HG02840 (cell line): ENCODE measurements around the gene ANKRD24.
"Not testable (repeated sequence)": the region's sequence is repeated elsewhere in the genome, so short reads cannot be mapped to it uniquely, and the experiment has no call there.

Source experiments
- ATAC-seq: cut with Tn5 transposase; IDR thresholded peaks from one replicate; pipeline ENCODE4 v1.9.1; 2021; ENCODE audit warnings: mild to moderate bottlenecking, moderate library complexity, moderate number of reproducible peaks; ENCODE audit not compliant: unreplicated experiment, low FRiP score

ANKRD24 gene

DNA sequence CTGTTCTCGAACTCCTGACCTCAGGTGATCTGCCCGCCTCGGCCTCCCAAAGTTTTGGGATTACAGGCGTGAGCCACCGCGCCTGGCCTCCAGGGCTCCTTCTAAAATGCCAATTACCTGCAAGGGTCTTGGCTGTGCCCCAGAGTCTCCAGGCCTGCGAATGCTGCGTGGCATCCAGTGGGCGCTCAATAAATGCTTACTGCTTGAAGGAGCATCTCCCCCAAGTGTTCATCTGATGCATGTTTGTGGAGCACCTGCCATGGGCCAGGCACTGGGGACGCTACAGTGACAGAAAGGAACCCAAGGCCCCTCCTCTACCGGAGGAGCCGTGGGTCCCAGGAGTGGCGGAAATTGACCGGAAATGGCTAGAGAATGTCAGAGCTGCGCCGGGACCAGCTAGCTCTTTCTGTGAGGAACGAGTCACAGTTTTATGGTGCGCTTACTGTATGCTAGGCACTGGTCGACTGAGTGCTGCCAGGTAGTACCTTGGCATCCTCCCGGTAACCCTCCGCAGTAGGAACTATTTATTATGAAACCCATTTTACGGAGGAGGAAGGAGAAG is 14.2 kb downstream of the ANKRD24 start:
- ATAC-seq, result no peak

DNA sequence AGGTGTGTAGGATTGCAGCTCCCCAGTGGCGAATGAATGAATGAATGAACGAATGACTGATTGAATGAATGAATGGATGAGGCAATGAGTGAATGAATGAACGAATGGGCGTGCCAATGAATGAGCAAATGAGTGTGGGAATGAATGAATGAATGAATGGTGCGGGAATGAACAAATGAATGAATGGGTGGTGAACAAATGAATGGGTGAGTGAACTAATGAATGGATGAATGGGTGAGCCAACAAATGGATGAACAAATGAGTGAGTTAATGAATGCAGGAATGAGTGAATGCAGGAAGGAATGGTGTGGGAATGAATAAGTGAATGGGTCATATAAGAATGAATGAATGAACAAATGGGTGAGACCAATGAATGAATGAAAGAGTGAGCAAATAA is 14.7 kb downstream of the ANKRD24 start:
- ATAC-seq, result no peak

DNA sequence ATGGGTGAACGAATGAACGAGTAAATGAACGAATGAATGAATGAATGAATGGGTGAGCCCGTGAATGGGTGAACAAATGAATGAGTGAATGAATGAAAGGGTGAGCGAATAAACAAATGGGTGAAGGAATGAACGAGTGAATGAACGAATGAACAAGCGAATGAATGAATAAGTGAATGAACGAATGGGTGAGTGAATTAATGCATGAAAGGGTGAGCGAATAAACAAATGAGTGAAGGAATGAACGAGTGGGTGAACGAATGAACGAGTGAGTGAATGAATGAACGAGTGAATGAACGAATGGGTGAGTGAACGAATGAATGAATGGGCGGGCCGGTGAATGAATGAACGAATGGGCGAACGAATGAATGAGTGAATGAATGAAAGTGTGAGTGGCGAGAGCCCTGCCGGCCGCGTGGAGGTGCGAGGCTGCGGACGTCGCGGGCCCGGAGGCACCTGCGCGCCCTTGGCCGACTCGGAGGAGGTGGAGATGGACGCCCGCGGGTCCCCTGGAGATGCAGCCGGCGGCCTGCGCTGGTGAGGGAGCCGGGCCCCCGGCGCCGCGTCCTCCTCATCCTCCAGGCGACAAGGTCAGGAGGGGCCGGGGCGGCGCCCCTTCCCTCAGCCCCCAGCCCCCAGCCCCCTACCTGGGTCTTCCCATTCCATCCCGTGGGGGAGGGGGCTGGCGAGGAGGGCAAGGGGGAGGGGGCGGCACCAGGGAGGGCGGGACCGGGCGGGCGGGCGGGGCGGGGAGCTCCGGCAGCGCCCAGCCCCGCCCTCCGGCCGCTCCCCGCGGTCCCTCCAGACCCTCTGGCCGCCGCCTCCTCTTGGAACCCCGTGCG is 15.4 kb downstream of the ANKRD24 start:
- no peak for ATAC-seq

DNA sequence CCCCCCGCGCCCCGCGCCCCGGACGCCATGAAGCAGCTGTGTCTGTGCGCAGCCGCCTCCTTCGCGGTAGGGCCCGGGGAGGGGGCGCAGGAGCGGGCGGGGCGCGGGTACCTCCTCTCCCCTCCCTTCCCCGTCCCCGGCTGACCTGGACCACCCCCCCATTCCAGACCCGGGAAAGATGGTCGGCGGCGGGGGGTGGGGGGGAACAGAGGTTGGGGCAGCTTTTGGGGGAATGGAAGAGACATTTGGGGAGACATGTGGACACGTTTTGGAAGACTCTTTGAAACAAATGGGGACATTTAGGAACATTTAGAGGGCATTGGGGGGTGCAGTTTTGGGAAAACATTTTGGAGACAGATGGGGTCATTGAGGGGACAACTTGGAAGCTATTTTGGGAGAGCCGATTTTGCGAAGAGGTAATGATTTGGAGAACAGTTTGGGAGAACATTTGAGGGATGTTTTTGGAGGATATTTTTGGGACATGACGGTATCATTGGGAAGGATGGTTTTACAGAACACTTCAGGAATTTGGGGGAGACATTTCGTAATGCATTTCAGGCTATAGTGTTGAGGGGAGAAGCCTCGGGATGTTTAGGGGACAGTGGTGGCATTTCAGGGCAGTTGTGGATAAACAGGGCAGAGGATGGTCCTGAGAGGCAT is 16.1 kb downstream of the ANKRD24 start:
- no peak for ATAC-seq

DNA sequence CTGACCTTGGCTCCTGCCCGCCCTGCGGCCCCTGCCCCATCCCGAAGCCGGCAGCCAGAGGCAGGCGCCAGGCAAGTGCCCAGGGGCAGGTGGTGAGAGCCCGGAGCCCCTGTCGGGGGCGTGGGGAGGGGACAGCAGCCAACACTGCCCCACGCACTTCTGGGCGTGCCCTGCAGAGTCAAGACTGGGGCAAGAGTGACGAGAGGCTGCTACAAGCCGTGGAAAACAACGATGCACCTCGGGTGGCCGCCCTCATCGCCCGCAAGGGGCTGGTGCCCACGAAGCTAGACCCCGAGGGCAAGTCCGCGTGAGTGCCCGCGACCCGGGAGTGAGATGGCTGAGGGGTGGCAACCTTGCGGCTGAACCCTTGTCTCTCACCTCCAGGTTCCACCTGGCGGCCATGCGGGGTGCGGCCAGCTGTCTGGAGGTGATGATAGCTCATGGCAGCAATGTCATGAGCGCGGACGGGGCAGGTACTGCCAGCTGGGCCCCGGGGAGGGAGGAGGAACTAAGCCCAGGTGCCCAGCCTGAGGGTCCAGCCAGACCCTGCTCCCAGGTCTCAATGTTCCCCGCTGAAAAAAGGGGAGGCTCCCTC is 17.3 kb downstream of the ANKRD24 start:
- no peak for ATAC-seq

DNA sequence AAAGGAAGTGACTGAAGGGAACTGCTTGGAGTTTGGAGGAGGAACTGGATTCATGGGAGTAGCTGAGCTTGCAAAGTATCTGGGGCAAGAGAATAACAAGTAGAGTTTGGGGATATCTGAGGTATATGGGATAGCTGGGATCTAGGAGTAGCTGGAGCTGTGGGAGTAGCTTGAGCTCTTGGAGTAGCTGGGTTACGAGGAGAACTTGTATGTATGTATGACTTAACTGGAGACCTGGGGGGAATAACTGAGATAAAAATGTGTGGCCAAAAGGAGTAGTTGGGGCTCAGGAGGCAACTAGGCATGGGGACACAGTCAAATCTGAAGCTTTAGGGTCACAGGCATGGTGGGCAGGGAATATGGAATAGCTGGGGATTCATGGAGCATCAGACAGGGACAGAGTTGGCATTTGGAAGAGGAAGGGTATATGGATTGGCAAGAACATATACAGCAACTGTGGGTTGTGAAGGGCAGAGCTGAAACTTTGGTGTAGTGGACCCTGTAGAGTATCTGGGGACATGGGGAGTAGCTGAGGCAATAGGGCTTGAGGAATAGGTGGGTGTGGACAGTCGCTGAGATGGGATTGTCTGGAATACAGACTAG is 18.6 kb downstream of the ANKRD24 start:
- ATAC-seq, result no peak

DNA sequence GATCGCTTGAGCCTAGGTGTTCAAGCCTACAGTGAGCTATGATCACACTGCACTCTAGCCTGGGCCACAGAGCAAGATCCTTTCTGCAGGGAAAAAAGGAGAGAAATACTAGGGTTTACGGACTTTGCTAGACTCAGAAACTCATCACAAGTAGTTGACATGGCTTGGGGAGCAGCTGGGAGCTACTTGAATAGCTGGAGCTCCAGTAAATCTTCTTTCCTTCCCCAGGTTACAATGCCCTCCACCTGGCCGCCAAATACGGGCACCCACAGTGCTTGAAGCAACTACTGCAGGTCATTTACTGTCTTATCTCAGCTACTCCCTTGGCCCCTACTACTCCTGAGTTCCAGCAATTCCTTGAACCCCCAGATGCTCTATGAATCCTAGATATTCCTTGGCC is 19.3 kb downstream of the ANKRD24 start:
- no peak for ATAC-seq

DNA sequence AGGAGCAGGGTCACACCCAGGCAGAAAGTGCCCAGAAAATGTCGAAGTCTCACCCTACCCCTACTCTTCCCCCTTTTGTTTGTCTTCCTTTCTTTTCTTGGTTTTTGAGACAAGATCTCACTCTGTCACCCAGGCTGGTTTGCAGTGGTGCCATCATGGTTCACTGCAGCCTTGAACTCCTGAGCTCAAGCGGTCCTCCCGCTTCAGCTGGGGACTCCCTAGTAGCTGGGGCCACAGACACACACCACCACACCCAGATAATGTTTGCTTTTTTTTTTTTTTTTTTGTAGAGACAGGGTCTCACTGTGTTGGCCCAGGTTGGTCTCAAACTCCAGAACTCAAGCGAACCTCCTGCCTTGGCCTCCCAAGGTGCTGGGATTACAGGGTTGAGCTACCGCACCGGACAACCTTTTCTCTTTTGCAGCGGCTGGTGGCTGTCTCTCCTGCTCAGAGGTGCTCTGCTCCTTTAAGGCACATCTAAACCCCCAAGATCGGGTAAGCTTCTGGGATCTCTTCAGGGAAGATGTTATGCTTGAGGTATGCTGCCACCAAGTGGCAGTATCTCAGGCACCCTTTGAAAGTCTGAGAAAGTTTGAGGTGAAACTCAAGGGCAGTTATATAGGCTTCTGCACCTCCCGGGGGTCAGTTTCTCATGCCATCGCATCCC is 24.5 kb downstream of the ANKRD24 start:
- ATAC-seq, result no peak

DNA sequence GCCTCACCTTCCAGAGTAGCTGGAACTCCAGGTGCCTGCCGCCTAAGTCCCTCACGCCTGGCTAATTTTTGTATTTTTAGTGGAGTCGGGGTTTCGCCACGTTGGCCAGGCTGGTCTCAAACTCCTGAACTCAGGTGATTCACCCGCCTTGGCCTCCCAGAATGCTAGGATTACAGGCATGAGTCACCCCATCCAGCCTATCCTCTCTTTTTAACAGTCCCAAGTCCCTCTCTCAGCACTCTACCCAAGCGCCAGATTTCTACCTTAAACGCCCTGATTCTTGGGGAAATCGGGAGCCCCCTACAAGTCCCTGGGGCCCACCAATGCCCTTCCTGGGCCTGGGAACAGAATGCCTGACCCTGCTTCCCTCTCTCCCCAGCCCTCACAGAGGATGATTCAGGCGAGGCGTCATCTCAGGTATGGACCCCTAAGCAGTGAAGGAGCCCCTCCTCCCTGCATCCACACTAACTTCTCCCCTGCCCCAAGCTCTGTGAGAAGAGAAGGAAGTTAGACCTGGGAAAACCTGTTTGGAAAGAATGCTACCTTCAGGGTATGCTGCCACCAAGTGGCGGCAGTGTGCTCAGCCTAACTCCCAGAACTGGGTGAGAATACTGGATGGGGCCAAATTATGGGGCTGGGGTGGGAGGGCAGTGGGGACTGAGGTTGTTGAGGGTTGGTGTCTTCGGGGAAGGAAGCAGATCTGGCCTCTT is 26.1 kb downstream of the ANKRD24 start:
- no peak for ATAC-seq

DNA sequence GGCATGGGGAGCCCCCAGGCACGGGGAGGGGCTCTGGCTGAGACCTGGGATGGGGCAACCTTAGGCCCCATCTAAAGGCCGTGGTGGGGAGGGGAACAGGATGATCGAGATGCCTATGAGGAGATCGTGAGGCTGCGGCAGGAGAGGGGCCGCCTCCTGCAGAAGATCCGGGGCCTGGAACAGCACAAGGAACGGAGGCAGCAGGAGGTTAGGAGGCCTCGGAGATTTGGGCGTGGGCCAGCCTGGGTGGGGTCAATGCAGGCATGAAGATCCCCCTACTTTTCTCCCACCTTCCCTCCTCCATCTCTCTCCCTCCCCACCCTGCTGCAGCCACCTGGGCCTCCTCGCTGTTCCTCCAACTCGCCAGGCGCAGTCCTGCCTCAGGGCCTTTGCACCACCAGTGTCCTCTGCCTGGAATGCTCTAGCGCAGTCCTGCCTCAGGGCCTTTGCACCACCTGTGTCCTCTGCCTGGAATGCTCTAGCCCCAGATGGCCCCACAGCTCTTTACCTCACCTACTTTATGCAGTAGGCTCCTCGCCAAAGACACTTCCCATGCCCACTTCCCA is 27.8 kb downstream of the ANKRD24 start:
- no peak for ATAC-seq

DNA sequence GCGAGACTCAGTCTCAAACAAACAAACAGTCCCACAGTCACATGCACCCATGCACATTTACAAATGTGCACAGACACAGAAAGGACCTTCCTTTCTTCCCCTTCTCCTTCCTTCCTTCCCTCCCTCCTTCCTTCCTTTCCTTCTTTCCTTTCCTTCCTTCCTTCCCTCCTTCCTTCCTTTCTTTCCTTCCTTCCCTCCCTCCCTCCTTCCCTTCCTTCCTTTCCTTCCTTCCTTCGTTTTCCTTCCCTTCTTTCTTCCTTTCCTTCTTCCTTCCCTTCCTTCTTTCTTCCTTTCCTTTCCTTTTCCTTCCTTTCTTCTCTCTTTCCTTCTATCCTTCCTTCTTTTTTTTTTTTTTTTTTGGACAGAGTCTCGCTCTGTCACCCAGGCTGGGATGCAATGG is 30.6 kb downstream of the ANKRD24 start:
- ATAC-seq, result no peak

DNA sequence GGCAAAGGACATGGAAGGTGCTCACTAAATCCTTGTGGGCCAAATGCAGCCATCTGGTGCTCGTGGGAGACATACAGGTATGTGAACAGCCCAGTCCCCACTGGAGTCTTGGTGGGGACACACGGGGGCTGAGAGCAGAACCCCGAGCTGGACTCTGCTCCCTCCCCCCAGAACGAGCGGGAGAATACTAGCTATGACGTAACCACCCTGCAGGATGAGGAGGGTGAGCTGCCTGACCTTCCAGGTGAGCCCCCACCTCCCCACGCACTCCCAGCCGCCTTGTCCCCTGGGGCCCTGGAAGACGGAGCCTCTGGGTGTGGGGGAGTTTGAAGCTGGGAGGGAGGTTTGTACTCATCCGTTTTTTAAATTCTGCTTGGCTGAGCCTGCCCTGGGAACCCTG is 33.3 kb downstream of the ANKRD24 start:
- ATAC-seq, result no peak

DNA sequence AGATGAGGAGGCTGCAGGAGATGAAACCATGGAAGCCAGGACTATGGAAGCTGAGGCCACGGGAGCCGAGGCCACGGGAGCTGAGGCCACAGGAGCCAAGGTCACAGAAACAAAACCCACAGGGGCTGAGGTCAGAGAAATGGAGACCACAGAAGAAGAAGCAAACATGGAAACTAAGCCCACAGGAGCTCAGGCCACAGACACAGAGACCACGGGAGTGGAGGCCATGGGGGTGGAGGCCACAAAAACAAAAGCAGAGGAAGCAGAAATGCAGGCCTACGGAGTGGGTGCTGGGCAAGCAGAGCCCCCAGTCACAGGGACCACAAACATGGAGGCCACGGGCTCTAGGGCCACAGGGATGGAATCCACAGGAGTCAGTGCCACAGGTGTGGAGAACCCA is 34.4 kb downstream of the ANKRD24 start:
- ATAC-seq, result no peak

DNA sequence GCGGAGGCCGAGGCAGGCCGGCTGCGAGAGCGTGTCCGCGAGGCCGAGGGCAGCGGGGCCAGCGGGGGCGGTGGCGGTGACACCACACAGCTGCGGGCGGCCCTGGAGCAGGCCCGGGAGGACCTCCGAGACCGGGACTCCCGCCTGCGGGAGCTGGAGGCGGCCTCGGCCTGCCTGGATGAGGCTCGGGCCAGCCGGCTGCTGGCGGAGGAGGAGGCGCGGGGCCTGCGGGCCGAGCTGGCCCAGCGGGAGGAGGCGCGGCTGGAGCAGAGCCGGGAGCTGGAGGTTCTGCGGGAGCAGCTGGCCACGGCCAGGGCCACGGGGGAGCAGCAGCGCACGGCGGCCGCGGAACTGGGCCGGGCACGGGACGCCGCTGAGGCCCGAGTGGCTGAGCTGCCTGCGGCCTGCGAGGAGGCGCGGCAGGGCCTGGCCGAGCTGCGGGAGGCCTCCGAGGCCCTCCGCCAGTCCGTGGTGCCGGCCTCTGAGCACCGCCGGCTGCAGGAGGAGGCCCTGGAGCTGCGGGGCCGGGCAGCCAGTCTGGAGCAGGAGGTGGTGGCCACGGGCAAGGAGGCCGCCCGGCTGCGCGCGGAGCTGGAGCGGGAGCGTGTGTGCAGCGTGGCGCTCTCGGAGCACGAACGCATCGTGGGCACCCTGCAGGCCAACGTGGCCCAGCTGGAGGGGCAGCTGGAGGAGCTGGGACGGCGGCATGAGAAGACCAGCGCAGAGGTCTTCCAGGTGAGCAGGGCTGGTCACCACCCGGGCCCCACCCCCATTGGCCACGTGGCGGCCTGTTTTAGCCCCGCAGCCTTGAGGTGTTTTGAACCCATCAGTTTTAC is 35.2 kb downstream of the ANKRD24 start:
- no peak for ATAC-seq

DNA sequence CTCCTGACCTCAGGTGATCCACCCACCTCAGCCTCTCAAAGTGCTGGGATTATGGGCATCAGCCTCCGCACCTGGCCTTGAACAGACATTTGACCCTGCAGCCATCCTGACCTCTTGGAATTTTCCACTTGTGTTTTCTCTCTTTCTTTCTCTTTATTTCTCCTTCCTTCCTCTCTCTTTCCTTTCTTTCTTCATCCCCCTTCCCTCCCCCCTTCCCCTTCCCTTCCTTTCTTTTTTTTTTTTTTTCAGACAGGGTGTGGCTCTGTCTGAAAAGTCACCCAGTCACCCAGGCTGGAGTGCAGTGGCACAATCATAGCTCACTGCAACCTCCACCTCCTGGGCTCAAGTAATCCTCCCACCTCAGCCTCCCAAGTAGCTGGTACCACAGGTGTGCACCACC is 36.0 kb downstream of the ANKRD24 start:
- ATAC-seq, result not testable (repeated sequence)

DNA sequence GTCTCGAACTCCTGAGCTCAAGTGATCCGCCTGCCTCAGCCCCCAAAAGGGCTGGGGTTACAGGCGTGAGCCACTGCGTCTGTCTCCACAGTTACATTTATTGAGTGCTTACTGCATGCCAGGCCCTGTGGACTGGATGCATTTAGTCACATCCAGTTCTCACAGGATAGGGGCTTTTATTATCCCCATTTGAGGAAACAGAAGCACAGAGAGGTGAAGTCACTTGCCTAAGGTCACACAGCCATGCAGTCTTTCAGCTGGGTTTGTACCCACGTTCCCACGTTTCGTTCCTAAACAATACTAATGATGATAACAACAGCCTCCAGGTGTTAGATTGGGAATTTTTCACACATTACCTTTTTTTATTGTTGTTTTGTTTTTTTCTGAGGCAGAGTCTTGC is 37.7 kb downstream of the ANKRD24 start:
- no peak for ATAC-seq

DNA sequence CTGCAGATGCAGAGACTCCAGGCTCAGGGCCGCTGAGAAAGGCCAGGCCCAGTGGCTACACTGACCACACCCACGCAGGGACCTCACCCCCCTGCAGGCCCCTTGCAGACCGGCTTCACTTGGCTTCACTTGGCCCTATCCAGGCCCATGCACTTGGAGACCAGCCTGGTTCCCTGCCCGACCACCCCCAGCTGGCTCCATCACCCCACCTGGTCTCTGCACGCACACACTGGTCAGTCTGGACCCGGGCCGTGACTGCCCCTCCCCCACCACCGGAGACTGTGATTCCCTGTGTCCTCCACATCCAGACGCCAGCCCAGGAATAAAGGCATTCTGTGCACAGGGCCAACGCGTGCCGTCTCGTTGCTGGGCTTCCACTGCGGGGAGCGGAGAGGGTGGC is 42.0 kb downstream of the ANKRD24 start:
- ATAC-seq, result no peak

DNA sequence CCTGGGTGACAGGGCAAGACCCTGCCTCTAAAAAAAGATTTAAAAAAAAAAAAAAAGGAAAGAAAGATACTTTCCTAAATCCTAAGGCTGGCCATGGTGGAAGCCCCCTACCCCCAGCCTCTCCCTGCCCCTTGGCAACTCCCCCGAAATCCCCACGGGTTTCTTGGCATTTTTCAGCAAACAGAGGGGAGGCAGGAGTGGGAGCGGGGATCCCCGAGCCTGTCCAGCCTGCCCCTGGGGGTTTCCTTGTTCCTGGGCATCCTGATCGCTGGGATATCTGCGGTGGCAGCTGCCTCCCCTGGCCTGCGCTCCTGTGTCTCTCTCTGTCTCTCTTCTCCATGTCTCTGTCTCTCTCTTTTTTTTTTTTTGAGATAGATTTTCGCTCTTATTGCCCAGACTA is 43.4 kb downstream of the ANKRD24 start:
- ATAC-seq, result no peak

DNA sequence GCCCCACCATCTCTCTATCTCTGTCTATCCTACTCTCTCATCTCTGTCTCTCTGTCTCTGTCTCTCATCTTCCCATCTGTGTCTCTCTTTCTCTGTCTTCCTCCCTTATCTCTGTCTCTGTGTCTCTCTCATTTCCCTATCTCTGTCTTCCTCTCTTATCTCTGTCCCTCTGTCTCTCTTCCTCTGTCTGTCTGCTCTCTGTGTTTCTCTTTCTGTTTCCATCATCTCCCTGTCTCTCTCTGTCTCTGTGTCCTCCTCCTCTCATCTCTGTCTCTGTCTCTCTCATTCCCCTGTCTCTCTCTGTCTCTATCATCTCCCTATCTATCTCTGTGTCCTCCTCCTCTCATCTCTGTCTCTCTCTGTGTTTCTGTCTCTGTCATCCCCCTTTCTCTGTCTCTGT is 45.3 kb downstream of the ANKRD24 start:
- ATAC-seq, result no peak
